Mesenchymal stem cell (in vitro differentiated cells and primary cell): ENCODE data around the gene UBE2E2.

Source experiments
- DNase-seq: peaks from one replicate; pipeline ENCODE4 v3.0.0-alpha.2; 2013
- H2AFZ ChIP-seq: one replicate; pipeline ENCODE4 v1.6.1; 2013; ENCODE audit warnings: low read depth, mild to moderate bottlenecking, control low read depth, inconsistent platforms, low read length, moderate library complexity
- H2AK5ac ChIP-seq: 2 replicates; pipeline ENCODE4 v1.6.1; 2013; ENCODE audit warnings: low read length, moderate library complexity, mild to moderate bottlenecking, inconsistent platforms; ENCODE audit not compliant: severe bottlenecking
- H2BK120ac ChIP-seq: one replicate; pipeline ENCODE4 v1.6.1; 2013; ENCODE audit warnings: low read depth, mild to moderate bottlenecking, inconsistent platforms, low read length, moderate library complexity
- H2BK12ac ChIP-seq, 2 experiments: one replicate each; pipeline ENCODE4 v1.6.1; 2013; ENCODE audit warnings: inconsistent platforms in 2 of 2, low read length in 2 of 2, mild to moderate bottlenecking in 2 of 2, moderate library complexity in 2 of 2, control low read depth in 1 of 2
- H2BK15ac ChIP-seq: one replicate; pipeline ENCODE4 v1.6.1; 2013; ENCODE audit warnings: mild to moderate bottlenecking, low read depth, inconsistent platforms; ENCODE audit not compliant: poor library complexity, severe bottlenecking
- H2BK5ac ChIP-seq: 2 replicates; pipeline ENCODE4 v1.6.1; 2013; ENCODE audit warnings: low read depth, mild to moderate bottlenecking, low read length, control low read depth, inconsistent platforms; ENCODE audit not compliant: poor library complexity, severe bottlenecking
- H3K14ac ChIP-seq, 2 experiments: one replicate each; pipeline ENCODE4 v1.6.1; 2013; ENCODE audit warnings: inconsistent platforms in 2 of 2, low read length in 2 of 2, control low read depth in 1 of 2, mild to moderate bottlenecking in 1 of 2, moderate library complexity in 1 of 2
- H3K18ac ChIP-seq, 2 experiments: one replicate each; pipeline ENCODE4 v1.6.1; 2013; ENCODE audit warnings: inconsistent platforms in 2 of 2, low read length in 2 of 2, control low read depth in 1 of 2, low read depth in 1 of 2, mild to moderate bottlenecking in 1 of 2
- H3K23ac ChIP-seq, 2 experiments: one replicate each; pipeline ENCODE4 v1.6.1; 2013; ENCODE audit warnings: inconsistent platforms in 2 of 2, low read length in 2 of 2, mild to moderate bottlenecking in 2 of 2, moderate library complexity in 2 of 2, control low read depth in 1 of 2
- H3K27ac ChIP-seq: 2 replicates; pipeline ENCODE4 v1.5.1; 2013; ENCODE audit warnings: mild to moderate bottlenecking, moderate library complexity, low read length, control low read depth, inconsistent platforms; ENCODE audit not compliant: poor library complexity, severe bottlenecking
- H3K27me3 ChIP-seq, 2 experiments: 2 replicates each; pipeline versions ENCODE4 v1.6.1 to v1.7.0; 2013; ENCODE audit warnings: low read length in 2 of 2, mild to moderate bottlenecking in 2 of 2, moderate library complexity in 2 of 2, control low read depth in 1 of 2, inconsistent platforms in 1 of 2; ENCODE audit not compliant: control insufficient read depth in 1 of 2, insufficient read depth in 1 of 2
- H3K36me3 ChIP-seq, 2 experiments: 2 replicates each; pipeline versions ENCODE4 v1.6.1 to v1.7.0; 2013; ENCODE audit warnings: low read length in 2 of 2, control low read depth in 1 of 2, inconsistent platforms in 1 of 2, low read depth in 1 of 2, mild to moderate bottlenecking in 1 of 2; ENCODE audit not compliant: insufficient read depth in 2 of 2, control insufficient read depth in 1 of 2
- H3K4ac ChIP-seq, 2 experiments: one replicate each; pipeline ENCODE4 v1.6.1; 2013; ENCODE audit warnings: inconsistent platforms in 2 of 2, low read length in 2 of 2, mild to moderate bottlenecking in 2 of 2, moderate library complexity in 2 of 2, control low read depth in 1 of 2, low read depth in 1 of 2
- H3K4me1 ChIP-seq: 2 replicates; pipeline ENCODE4 v1.6.1; 2013; ENCODE audit warnings: low read depth, low read length, control low read depth; ENCODE audit not compliant: control insufficient read depth, insufficient read depth
- H3K4me2 ChIP-seq: 2 replicates; pipeline ENCODE4 v1.6.1; 2013; ENCODE audit warnings: low read length, mild to moderate bottlenecking, inconsistent platforms; ENCODE audit not compliant: poor library complexity, severe bottlenecking
- H3K4me3 ChIP-seq, 2 experiments: 2 replicates each; pipeline versions ENCODE4 v1.5.1 to v1.7.0; 2013; ENCODE audit warnings: low read length in 2 of 2, mild to moderate bottlenecking in 2 of 2, control low read depth in 1 of 2, low read depth in 1 of 2; ENCODE audit not compliant: insufficient read depth in 1 of 2
- H3K79me1 ChIP-seq: replicated peaks from 2 replicates; pipeline ENCODE4 v1.6.1; 2013; ENCODE audit warnings: mild to moderate bottlenecking, control low read depth, low read length, inconsistent platforms; ENCODE audit not compliant: poor library complexity, severe bottlenecking
- H3K9ac ChIP-seq: 2 replicates; pipeline ENCODE4 v1.7.0; 2013; ENCODE audit warnings: mild to moderate bottlenecking, low read length, moderate library complexity
- H3K9me3 ChIP-seq: 2 replicates; pipeline ENCODE4 v1.7.0; 2013; ENCODE audit warnings: mild to moderate bottlenecking, low read length; ENCODE audit not compliant: control insufficient read depth
- H4K8ac ChIP-seq: one replicate; pipeline ENCODE4 v1.6.1; 2013; ENCODE audit warnings: inconsistent platforms, mild to moderate bottlenecking, low read length, moderate library complexity
- H4K91ac ChIP-seq: one replicate; pipeline ENCODE4 v1.6.1; 2013; ENCODE audit warnings: mild to moderate bottlenecking, low read length, inconsistent platforms
- WGBS: methylation state at CpG from one replicate; pipeline ENCODE4 v1.1.7; 2013; ENCODE audit warnings: mixed read lengths; 5-methylcytosine and 5-hydroxymethylcytosine counted together

UBE2E2 gene

DNA sequence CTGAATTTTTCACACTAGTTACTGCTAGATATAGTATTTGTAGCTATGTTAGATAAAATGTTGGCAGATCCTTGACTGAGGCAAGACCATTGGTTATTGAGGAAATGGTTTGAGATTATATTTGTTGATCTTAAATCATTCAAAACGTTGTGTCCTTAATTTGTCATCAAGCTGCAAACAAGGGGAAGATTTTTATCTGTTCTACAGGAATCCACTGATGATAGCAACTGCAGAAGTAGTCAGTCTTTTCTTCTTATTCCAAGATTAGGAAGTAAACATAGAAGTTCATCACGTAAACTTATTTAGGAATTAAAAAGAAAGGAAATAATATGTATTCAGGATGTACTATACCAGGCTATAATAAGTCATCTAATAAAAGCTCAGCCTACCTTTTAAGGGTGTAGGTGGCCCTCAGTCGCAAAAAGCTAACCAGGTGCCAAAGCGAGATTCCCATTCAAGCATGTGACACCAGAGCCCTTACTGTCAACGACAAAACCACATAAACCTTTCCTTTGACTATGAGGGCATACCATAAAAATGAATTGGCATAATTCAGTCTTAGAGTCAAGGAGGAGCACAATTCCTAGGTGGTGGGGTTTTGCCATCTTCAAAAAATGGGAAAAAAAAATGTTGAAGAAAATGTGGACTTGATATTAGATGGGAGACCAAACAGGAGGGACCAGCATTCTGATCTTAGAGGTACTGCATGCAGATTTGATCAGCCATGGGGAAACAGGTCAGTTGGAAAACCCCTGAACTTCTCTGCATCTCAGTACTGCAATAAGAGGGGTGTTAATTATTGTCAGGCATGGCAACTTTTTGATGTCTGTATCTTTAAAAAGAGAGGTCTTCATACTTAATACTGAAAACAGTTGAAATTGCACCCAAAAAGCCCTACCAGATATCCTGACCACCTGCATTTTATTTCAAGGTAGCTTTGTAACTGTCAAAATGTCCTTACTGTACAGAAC, 390.1 kb downstream of the UBE2E2 start:
- Histone ChIP-seq H3K4me3 (no peak overlapping the region), H4K91ac (no peak overlapping the region), H3K23ac (no peak overlapping the region), H3K4me1 (no peaks in the 10 kb centered on the region), H3K4me2 (no peak overlapping the region), H2BK15ac (no peak overlapping the region), H3K79me1 (peaks cover 3% of the 10 kb centered on the region), H2BK12ac (no peak overlapping the region), H3K18ac (no peak overlapping the region), H2BK5ac (no peak overlapping the region), H3K9me3 (peaks cover 7% of the 10 kb centered on the region), H3K4ac (no peak overlapping the region), H2AFZ (no peak overlapping the region), H3K9ac (no peak overlapping the region), H4K8ac (no peak overlapping the region), H3K14ac (no peak overlapping the region), H3K27ac (no peak overlapping the region), H2AK5ac (no peak overlapping the region), H2BK120ac (no peak overlapping the region), H3K36me3 (peaks cover 0 to 5% of the 10 kb centered on the region in 2 experiments), H3K27me3 (no peaks in the 10 kb centered on the region)
- DNase-seq: no peak
- WGBS: 72% methylated on average over 3 of the region's 5 CpGs

DNA sequence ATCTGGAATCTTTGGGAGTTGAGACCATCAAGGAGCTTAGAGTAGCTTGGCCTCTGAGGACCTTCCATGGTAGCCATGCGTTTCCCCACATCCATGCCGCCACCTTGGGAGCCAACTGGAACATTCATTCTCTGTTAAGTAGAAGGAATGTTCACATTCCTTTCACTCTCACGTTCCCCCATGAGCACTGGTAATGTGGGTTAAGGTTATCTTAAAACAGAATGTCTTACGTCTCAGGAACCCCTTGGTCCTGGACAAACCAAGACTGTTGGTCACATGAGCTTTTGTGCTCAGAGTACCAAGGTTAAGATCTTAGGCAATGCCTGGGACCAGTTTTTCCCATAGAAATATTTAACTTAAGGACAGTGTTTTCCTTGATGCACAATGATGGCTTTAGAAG, 390.9 kb downstream of the UBE2E2 start:
- peak; percentile 13 for DNase-seq
- H2BK15ac ChIP-seq: no peak overlapping the region
- no peak overlapping the region for H3K4me3 ChIP-seq
- H3K18ac ChIP-seq: peak overlapping the region; percentile 6 to 59
- H3K4me1 ChIP-seq: peaks cover 1% of the 10 kb centered on the region
- H3K23ac ChIP-seq: peak overlapping the region in 1 of 2 experiments; percentile 49
- H2BK120ac ChIP-seq: no peak overlapping the region
- no peak overlapping the region for H2AK5ac ChIP-seq
- H3K14ac ChIP-seq: no peak overlapping the region
- peak overlapping the region; percentile 32 to 72 for H2BK12ac ChIP-seq
- H2AFZ ChIP-seq: no peak overlapping the region
- peak overlapping the region; percentile 22 for H4K91ac ChIP-seq
- H3K27ac ChIP-seq: no peak overlapping the region
- no peak overlapping the region for H2BK5ac ChIP-seq
- peaks cover 7% of the 10 kb centered on the region for H3K9me3 ChIP-seq
- peaks cover 0 to 5% of the 10 kb centered on the region in 2 experiments for H3K36me3 ChIP-seq
- H3K27me3 ChIP-seq: no peaks in the 10 kb centered on the region
- H4K8ac ChIP-seq: peak overlapping the region; percentile 19
- WGBS: 96% methylated on average over 4 of the region's 4 CpGs
- no peak overlapping the region for H3K4ac ChIP-seq
- no peak overlapping the region for H3K4me2 ChIP-seq
- H3K9ac ChIP-seq: no peak overlapping the region
- peaks cover 2% of the 10 kb centered on the region for H3K79me1 ChIP-seq

DNA sequence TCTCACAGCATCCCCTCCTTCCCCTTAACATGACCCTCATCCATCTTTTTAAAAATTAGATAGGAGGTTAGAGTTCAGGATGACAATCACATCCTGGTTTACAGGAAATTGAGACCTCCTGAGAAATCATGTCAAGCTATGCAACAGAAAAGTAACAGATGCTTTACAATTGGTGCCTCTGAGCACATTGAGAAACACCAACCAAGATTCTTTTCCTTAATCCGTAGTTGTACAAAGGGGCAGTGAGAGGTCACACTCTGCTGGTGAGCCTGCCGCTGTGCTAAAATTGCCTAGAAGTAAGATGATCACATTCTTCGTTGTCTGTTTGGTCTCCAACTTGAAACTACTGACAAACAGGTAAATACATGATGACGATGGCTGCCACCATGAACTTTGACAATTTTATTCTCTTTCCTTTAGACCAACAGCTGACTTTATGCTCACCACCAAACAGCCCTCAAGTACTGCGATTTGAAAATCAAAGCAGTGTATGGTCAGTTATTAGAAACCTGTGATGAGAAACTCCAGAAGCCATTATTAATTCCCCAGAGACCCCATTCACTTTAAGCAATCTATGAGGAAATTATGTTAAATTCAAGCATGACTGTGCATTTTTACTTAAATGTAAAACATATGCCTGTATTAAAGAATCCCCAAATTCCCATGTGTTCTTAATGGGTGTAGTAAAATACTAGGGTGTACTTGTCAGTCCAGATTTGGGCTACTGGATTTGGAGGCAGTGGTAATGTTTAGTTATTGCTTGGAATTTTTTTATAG, 392.0 kb downstream of the UBE2E2 start:
- Histone ChIP-seq H3K14ac (no peak overlapping the region), H3K9me3 (peaks cover 7% of the 10 kb centered on the region), H2BK15ac (no peak overlapping the region), H3K9ac (no peak overlapping the region), H3K4me2 (no peak overlapping the region), H3K79me1 (no peaks in the 10 kb centered on the region), H2BK120ac (no peak overlapping the region), H2AFZ (no peak overlapping the region), H2BK5ac (no peak overlapping the region), H3K23ac (no peak overlapping the region), H2AK5ac (no peak overlapping the region), H3K27ac (no peak overlapping the region), H2BK12ac (no peak overlapping the region), H4K91ac (no peak overlapping the region), H3K27me3 (no peaks in the 10 kb centered on the region), H3K4me1 (peaks cover 5% of the 10 kb centered on the region), H3K4ac (no peak overlapping the region), H4K8ac (no peak overlapping the region), H3K4me3 (no peak overlapping the region), H3K36me3 (peaks cover 0 to 5% of the 10 kb centered on the region in 2 experiments), H3K18ac (no peak overlapping the region)
- 48% methylated on average over 4 of the region's 5 CpGs for WGBS
- peak; percentile 67 for DNase-seq

DNA sequence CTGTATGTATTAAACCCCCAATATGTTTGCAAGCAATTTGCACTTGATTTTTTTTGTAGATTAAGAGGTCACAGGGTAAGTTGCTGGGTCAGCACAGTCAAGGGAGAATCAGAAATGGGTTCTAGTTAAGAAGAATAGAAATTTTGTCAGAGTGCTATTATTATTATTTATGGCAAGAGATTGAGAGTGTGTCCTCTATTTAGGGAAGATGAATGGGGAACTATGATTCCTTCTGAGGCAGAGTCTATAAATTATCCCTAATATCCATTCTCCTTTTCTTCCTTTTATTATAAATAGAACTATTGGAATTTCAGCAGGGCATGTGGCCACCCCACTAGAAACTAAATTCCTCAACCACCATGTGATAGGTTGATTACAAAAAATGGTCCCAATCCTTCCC, 392.7 kb downstream of the UBE2E2 start:
- H3K4me3 ChIP-seq: no peak overlapping the region
- no peak overlapping the region for H2BK15ac ChIP-seq
- no peak overlapping the region for H2AK5ac ChIP-seq
- peaks cover 7% of the 10 kb centered on the region for H3K9me3 ChIP-seq
- no peak overlapping the region for H3K4ac ChIP-seq
- peaks cover 8% of the 10 kb centered on the region for H3K4me1 ChIP-seq
- no peak for DNase-seq
- no peak overlapping the region for H2BK12ac ChIP-seq
- no peak overlapping the region for H4K8ac ChIP-seq
- H2BK120ac ChIP-seq: no peak overlapping the region
- H3K4me2 ChIP-seq: no peak overlapping the region
- no peaks in the 10 kb centered on the region for H3K27me3 ChIP-seq
- H3K36me3 ChIP-seq: peaks cover 0 to 5% of the 10 kb centered on the region in 2 experiments
- H2AFZ ChIP-seq: no peak overlapping the region
- no peak overlapping the region for H3K23ac ChIP-seq
- no peak overlapping the region for H3K9ac ChIP-seq
- H4K91ac ChIP-seq: no peak overlapping the region
- no peak overlapping the region for H3K18ac ChIP-seq
- no peak overlapping the region for H3K27ac ChIP-seq
- no peak overlapping the region for H2BK5ac ChIP-seq
- H3K79me1 ChIP-seq: no peaks in the 10 kb centered on the region
- H3K14ac ChIP-seq: no peak overlapping the region
